ENCODE measurements around the gene WDR26.

DNA sequence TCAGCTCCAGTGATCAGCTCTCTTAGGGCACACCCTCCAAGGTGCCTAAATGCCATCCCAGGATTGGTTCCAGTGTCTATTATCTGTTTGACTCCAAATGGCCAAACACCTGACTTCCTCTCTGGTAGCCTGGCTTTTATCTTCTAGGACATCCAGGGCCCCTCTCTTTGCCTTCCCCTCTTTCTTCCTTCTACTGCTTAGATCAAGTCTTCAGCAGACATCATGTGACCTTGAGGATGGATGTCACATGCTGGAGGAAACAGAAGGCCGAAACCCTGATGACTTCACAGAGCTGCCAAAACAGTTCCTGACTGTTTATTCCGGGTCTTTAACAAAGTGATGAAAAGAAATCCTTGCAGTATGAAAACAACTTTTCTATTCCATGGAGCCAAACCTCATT, 24.4 kb upstream of the WDR26 start:
- TF ChIP-seq POLR2A (IDR thresholded peaks at IDR 0.05) = no peak
- TF ChIP-seq, protein P1, sequence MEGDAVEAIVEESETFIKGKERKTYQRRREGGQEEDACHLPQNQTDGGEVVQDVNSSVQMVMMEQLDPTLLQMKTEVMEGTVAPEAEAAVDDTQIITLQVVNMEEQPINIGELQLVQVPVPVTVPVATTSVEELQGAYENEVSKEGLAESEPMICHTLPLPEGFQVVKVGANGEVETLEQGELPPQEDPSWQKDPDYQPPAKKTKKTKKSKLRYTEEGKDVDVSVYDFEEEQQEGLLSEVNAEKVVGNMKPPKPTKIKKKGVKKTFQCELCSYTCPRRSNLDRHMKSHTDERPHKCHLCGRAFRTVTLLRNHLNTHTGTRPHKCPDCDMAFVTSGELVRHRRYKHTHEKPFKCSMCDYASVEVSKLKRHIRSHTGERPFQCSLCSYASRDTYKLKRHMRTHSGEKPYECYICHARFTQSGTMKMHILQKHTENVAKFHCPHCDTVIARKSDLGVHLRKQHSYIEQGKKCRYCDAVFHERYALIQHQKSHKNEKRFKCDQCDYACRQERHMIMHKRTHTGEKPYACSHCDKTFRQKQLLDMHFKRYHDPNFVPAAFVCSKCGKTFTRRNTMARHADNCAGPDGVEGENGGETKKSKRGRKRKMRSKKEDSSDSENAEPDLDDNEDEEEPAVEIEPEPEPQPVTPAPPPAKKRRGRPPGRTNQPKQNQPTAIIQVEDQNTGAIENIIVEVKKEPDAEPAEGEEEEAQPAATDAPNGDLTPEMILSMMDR (IDR thresholded peaks at IDR 0.05) = no peak

Data from right lobe of liver (tissue), 4 donors.